Measurements from ENCODE around the gene COL3A1. TPM values are rescaled to one million over a fixed set of nuclear protein-coding genes. Genes with fewer than 3 reads are reported as not detected.

The COL3A1 gene
- total and polyA plus RNA-seq, 2 donors: 48.2 to 228 TPM

GRCh38 chr2:189020179-189020578 is 46.0 kb downstream of the COL3A1 start:
- no peak for DNase-seq (ENCODE audit: low read depth in 6 of 9, low spot score in 9 of 9)
- 87% methylated on average over 1 of the region's 1 CpG for WGBS
- Histone ChIP-seq H3K27ac (ENCODE audit: low read depth in 1 of 2, low read length in 1 of 2) (no peak overlapping the region), H3K4me3 (ENCODE audit: low read length in 2 of 2) (no peak overlapping the region), H3K36me3 (ENCODE audit: control insufficient read depth in 2 of 2, insufficient read depth in 2 of 2, low read length in 1 of 2) (no peaks in the 10 kb centered on the region), H3K27me3 (ENCODE audit: control insufficient read depth in 2 of 2, insufficient read depth in 1 of 2, low read length in 1 of 2) (no peaks in the 10 kb centered on the region), H3K9me3 (ENCODE audit: control insufficient read depth in 2 of 2, insufficient read depth in 1 of 2, low read length in 1 of 2) (no peaks in the 10 kb centered on the region), H3K4me1 (ENCODE audit: control insufficient read depth in 2 of 2, insufficient read depth in 2 of 2, low read length in 2 of 2) (no peaks in the 10 kb centered on the region)

- 90% methylated on average over 7 of the region's 7 CpGs for WGBS
- Histone ChIP-seq H3K9me3 (ENCODE audit: control insufficient read depth in 2 of 2, insufficient read depth in 1 of 2, low read length in 1 of 2) (no peaks in the 10 kb centered on the region), H3K27ac (ENCODE audit: low read depth in 1 of 2, low read length in 1 of 2) (peak overlapping the region in 1 of 2 donors; percentile 20)
These were observed 47.9 kb downstream of the COL3A1 start for GRCh38 chr2:189022053-189022481.

GRCh38 chr2:189022492-189022891 is 48.3 kb downstream of the COL3A1 start:
- H3K4me3 ChIP-seq (ENCODE audit: low read length in 2 of 2): no peak overlapping the region
- no peaks in the 10 kb centered on the region for H3K4me1 ChIP-seq (ENCODE audit: control insufficient read depth in 2 of 2, insufficient read depth in 2 of 2, low read length in 2 of 2)
- no peaks in the 10 kb centered on the region for H3K36me3 ChIP-seq (ENCODE audit: control insufficient read depth in 2 of 2, insufficient read depth in 2 of 2, low read length in 1 of 2)
- no peak for DNase-seq (ENCODE audit: low read depth in 6 of 9, low spot score in 9 of 9)
- H3K27me3 ChIP-seq (ENCODE audit: control insufficient read depth in 2 of 2, insufficient read depth in 1 of 2, low read length in 1 of 2): no peaks in the 10 kb centered on the region
- WGBS: 88% methylated on average over 3 of the region's 3 CpGs
- no peak overlapping the region for H3K27ac ChIP-seq (ENCODE audit: low read depth in 1 of 2, low read length in 1 of 2)
- H3K9me3 ChIP-seq (ENCODE audit: control insufficient read depth in 2 of 2, insufficient read depth in 1 of 2, low read length in 1 of 2): no peaks in the 10 kb centered on the region

More at GRCh38 chr2:189022053-189022481, 47.9 kb downstream of the COL3A1 start:
- no peak overlapping the region for H3K4me3 ChIP-seq (ENCODE audit: low read length in 2 of 2)
- no peaks in the 10 kb centered on the region for H3K4me1 ChIP-seq (ENCODE audit: control insufficient read depth in 2 of 2, insufficient read depth in 2 of 2, low read length in 2 of 2)
- H3K27me3 ChIP-seq (ENCODE audit: control insufficient read depth in 2 of 2, insufficient read depth in 1 of 2, low read length in 1 of 2): no peaks in the 10 kb centered on the region
- no peak for DNase-seq (ENCODE audit: low read depth in 6 of 9, low spot score in 9 of 9)
- no peaks in the 10 kb centered on the region for H3K36me3 ChIP-seq (ENCODE audit: control insufficient read depth in 2 of 2, insufficient read depth in 2 of 2, low read length in 1 of 2)

GRCh38 chr2:189024901-189025618 is 50.9 kb downstream of the COL3A1 start:
- Histone ChIP-seq H3K27me3 (ENCODE audit: control insufficient read depth in 2 of 2, insufficient read depth in 1 of 2, low read length in 1 of 2) (no peaks in the 10 kb centered on the region), H3K4me1 (ENCODE audit: control insufficient read depth in 2 of 2, insufficient read depth in 2 of 2, low read length in 2 of 2) (no peaks in the 10 kb centered on the region), H3K4me3 (ENCODE audit: low read length in 2 of 2) (no peak overlapping the region), H3K36me3 (ENCODE audit: control insufficient read depth in 2 of 2, insufficient read depth in 2 of 2, low read length in 1 of 2) (no peaks in the 10 kb centered on the region), H3K27ac (ENCODE audit: low read depth in 1 of 2, low read length in 1 of 2) (no peak overlapping the region), H3K9me3 (ENCODE audit: control insufficient read depth in 2 of 2, insufficient read depth in 1 of 2, low read length in 1 of 2) (no peaks in the 10 kb centered on the region)
- 67% methylated on average over 3 of the region's 3 CpGs for WGBS
- DNase-seq (ENCODE audit: low read depth in 6 of 9, low spot score in 9 of 9): no peak

- Histone ChIP-seq H3K27ac (ENCODE audit: low read depth in 1 of 2, low read length in 1 of 2) (no peak overlapping the region), H3K36me3 (ENCODE audit: control insufficient read depth in 2 of 2, insufficient read depth in 2 of 2, low read length in 1 of 2) (no peaks in the 10 kb centered on the region), H3K9me3 (ENCODE audit: control insufficient read depth in 2 of 2, insufficient read depth in 1 of 2, low read length in 1 of 2) (no peaks in the 10 kb centered on the region), H3K4me1 (ENCODE audit: control insufficient read depth in 2 of 2, insufficient read depth in 2 of 2, low read length in 2 of 2) (no peaks in the 10 kb centered on the region), H3K27me3 (ENCODE audit: control insufficient read depth in 2 of 2, insufficient read depth in 1 of 2, low read length in 1 of 2) (no peaks in the 10 kb centered on the region), H3K4me3 (ENCODE audit: low read length in 2 of 2) (no peak overlapping the region)
- no peak for DNase-seq (ENCODE audit: low read depth in 6 of 9, low spot score in 9 of 9)
- 89% methylated on average over 1 of the region's 1 CpG for WGBS
These were observed 63.3 kb downstream of the COL3A1 start for GRCh38 chr2:189037518-189037917.

GRCh38 chr2:189045836-189046235 is 71.7 kb downstream of the COL3A1 start:
- Histone ChIP-seq H3K4me1 (ENCODE audit: control insufficient read depth in 2 of 2, insufficient read depth in 2 of 2, low read length in 2 of 2) (no peaks in the 10 kb centered on the region), H3K9me3 (ENCODE audit: control insufficient read depth in 2 of 2, insufficient read depth in 1 of 2, low read length in 1 of 2) (no peaks in the 10 kb centered on the region), H3K4me3 (ENCODE audit: low read length in 2 of 2) (no peak overlapping the region), H3K27me3 (ENCODE audit: control insufficient read depth in 2 of 2, insufficient read depth in 1 of 2, low read length in 1 of 2) (no peaks in the 10 kb centered on the region), H3K27ac (ENCODE audit: low read depth in 1 of 2, low read length in 1 of 2) (no peak overlapping the region), H3K36me3 (ENCODE audit: control insufficient read depth in 2 of 2, insufficient read depth in 2 of 2, low read length in 1 of 2) (no peaks in the 10 kb centered on the region)
- no peak for DNase-seq (ENCODE audit: low read depth in 6 of 9, low spot score in 9 of 9)
- 94% methylated on average over 3 of the region's 3 CpGs for WGBS

GRCh38 chr2:189046320-189046719 is 72.1 kb downstream of the COL3A1 start:
- no peak overlapping the region for H3K27ac ChIP-seq (ENCODE audit: low read depth in 1 of 2, low read length in 1 of 2)
- no peaks in the 10 kb centered on the region for H3K27me3 ChIP-seq (ENCODE audit: control insufficient read depth in 2 of 2, insufficient read depth in 1 of 2, low read length in 1 of 2)
- H3K36me3 ChIP-seq (ENCODE audit: control insufficient read depth in 2 of 2, insufficient read depth in 2 of 2, low read length in 1 of 2): no peaks in the 10 kb centered on the region
- H3K9me3 ChIP-seq (ENCODE audit: control insufficient read depth in 2 of 2, insufficient read depth in 1 of 2, low read length in 1 of 2): no peaks in the 10 kb centered on the region
- no peaks in the 10 kb centered on the region for H3K4me1 ChIP-seq (ENCODE audit: control insufficient read depth in 2 of 2, insufficient read depth in 2 of 2, low read length in 2 of 2)
- 90% methylated on average over 2 of the region's 2 CpGs for WGBS
- DNase-seq (ENCODE audit: low read depth in 6 of 9, low spot score in 9 of 9): no peak
- no peak overlapping the region for H3K4me3 ChIP-seq (ENCODE audit: low read length in 2 of 2)

GRCh38 chr2:189047171-189047888 is 73.2 kb downstream of the COL3A1 start:
- no peak overlapping the region for H3K4me3 ChIP-seq (ENCODE audit: low read length in 2 of 2)
- no peak for DNase-seq (ENCODE audit: low read depth in 6 of 9, low spot score in 9 of 9)
- 98% methylated on average over 4 of the region's 4 CpGs for WGBS
- no peaks in the 10 kb centered on the region for H3K36me3 ChIP-seq (ENCODE audit: control insufficient read depth in 2 of 2, insufficient read depth in 2 of 2, low read length in 1 of 2)
- H3K27ac ChIP-seq (ENCODE audit: low read depth in 1 of 2, low read length in 1 of 2): no peak overlapping the region
- no peaks in the 10 kb centered on the region for H3K27me3 ChIP-seq (ENCODE audit: control insufficient read depth in 2 of 2, insufficient read depth in 1 of 2, low read length in 1 of 2)
- H3K4me1 ChIP-seq (ENCODE audit: control insufficient read depth in 2 of 2, insufficient read depth in 2 of 2, low read length in 2 of 2): no peaks in the 10 kb centered on the region
- H3K9me3 ChIP-seq (ENCODE audit: control insufficient read depth in 2 of 2, insufficient read depth in 1 of 2, low read length in 1 of 2): no peaks in the 10 kb centered on the region

GRCh38 chr2:189048189-189048588 is 74.0 kb downstream of the COL3A1 start:
- no peaks in the 10 kb centered on the region for H3K36me3 ChIP-seq (ENCODE audit: control insufficient read depth in 2 of 2, insufficient read depth in 2 of 2, low read length in 1 of 2)
- DNase-seq (ENCODE audit: low read depth in 6 of 9, low spot score in 9 of 9): no peak

More at GRCh38 chr2:189048189-189048588, 74.0 kb downstream of the COL3A1 start:
- Histone ChIP-seq H3K27me3 (ENCODE audit: control insufficient read depth in 2 of 2, insufficient read depth in 1 of 2, low read length in 1 of 2) (no peaks in the 10 kb centered on the region), H3K4me1 (ENCODE audit: control insufficient read depth in 2 of 2, insufficient read depth in 2 of 2, low read length in 2 of 2) (no peaks in the 10 kb centered on the region), H3K27ac (ENCODE audit: low read depth in 1 of 2, low read length in 1 of 2) (no peak overlapping the region), H3K4me3 (ENCODE audit: low read length in 2 of 2) (no peak overlapping the region), H3K9me3 (ENCODE audit: control insufficient read depth in 2 of 2, insufficient read depth in 1 of 2, low read length in 1 of 2) (no peaks in the 10 kb centered on the region)
- 91% methylated on average over 3 of the region's 3 CpGs for WGBS
